HG02571 (cell line): Measurements from ENCODE around the gene GABRB2.
"Not testable (repeated sequence)": the region's sequence is repeated elsewhere in the genome, so short reads cannot be mapped to it uniquely, and the experiment has no call there.

ENCODE experiments used
- ATAC-seq: cut with Tn5 transposase; IDR thresholded peaks from one replicate; pipeline ENCODE4 v1.9.1; 2021; ENCODE audit warnings: mild to moderate bottlenecking, moderate library complexity; ENCODE audit not compliant: unreplicated experiment

GABRB2 gene

GRCh38 chr5:161305601-161306000 lies 240.9 kb downstream of the GABRB2 start:
- ATAC-seq: no peak

DNA sequence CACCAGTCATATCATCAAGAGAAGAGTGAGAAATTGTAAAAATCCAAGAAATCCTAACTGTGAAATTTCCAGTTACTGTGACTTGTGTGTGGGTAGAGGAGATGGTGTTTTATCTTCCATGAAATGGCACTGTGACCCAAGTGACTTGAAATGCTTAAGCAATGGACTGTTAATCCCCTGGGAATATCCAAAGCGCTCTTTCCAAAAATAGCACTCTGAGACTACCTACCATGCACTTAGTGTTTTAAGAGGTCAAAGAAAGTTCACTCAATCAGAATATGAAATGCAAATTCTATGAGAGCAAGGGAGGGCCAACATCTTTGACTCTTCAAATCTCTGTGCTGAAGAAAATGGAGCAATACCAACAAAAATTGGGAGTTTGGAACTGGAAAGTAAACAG lies 244.0 kb downstream of the GABRB2 start:
- ATAC-seq: no peak

GRCh38 chr5:161301586-161301985 lies 244.9 kb downstream of the GABRB2 start:
- ATAC-seq: no peak

- ATAC-seq: peak; percentile 87
Measured at GRCh38 chr5:161299053-161299452, 247.5 kb downstream of the GABRB2 start.

DNA sequence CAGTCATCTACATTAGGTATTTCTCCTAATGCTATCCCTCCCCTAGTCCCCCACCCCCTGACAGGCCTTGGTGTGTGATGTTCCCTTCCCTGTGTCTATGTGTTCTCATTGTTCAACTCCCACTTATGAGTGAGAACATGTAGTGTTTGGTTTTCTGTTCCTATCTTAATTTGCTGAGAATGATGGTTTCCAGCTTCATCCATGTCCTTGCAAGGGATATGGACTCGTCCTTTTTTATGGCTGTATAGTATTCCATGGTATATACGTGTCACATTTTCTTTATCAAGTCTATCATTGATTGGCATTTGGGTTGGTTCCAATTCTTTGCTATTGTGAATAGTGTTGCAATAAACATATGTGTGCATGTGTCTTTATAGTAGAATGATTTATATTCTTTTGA lies 249.1 kb downstream of the GABRB2 start:
- ATAC-seq: not testable (repeated sequence)

- no peak for ATAC-seq
Measured at GRCh38 chr5:161295721-161296250, 250.7 kb downstream of the GABRB2 start.

- no peak for ATAC-seq
Measured at GRCh38 chr5:161288071-161288470, 258.5 kb downstream of the GABRB2 start.

- ATAC-seq: no peak
Measured at GRCh38 chr5:161287436-161287835, 259.1 kb downstream of the GABRB2 start.

GRCh38 chr5:161286066-161286655 lies 260.4 kb downstream of the GABRB2 start:
- ATAC-seq: peak; percentile 85

DNA sequence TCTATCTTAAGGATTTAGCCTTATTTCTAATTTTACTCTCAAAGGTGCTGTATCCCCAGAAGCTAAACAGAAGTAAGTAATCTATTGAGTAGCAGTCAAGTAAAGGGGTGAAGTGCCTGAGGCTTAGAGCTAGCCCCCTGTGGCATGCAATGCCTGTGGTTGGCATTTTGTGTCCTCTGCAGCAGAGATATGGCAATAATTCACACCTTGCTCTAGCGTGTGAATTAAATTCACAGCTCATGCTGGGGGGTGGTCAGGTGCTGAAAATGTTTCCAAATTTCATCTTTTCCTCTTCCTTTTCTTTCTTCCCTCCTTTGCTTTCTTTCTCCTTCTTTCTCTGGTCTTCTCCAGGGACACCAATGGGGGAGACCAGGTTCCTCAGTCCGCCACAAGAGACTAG lies 262.1 kb downstream of the GABRB2 start:
- no peak for ATAC-seq

GRCh38 chr5:161283296-161283695 lies 263.2 kb downstream of the GABRB2 start:
- ATAC-seq: no peak

DNA sequence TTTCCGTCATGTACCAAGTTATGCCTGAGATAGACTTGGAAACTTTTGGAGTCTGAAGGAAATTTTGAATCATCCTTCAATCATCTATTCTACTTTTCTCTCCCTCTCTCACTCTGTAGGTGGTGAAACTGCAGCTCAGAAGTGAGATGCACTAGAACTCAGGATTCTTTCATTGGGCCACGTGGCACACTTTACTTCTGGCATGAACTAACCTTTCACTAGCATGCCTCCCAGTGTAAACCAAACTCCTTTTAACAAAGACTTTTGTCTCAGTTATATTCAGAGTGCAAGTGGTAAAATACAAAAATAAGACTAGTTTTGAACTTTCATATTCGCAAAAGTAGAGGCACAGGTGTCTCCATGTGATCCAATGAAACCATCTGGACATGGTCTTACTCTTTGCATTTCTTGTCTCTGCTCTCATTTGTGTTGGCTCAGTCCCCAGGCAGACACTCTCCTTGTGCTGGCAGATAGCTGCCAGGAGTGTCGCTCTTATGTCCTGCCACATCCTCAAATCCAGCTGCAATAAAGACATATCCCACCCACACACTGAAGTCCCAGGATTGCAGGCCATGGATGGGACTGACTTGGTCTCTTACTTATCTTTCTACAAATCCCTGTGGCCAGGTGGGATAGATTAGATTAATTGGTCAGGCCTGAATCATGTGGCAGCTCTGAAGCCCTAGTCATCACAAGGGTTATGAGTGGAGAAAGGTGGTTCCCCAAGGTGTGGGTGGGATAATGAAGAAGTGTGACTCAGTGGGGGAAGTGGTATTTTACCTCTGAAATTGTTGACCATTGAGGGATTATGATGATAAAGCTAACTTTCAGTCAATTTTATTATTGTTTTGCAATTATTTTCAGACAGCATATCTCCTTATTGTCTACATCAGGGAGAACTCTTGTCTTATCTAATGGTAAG lies 267.5 kb downstream of the GABRB2 start:
- peak; percentile 55 for ATAC-seq

DNA sequence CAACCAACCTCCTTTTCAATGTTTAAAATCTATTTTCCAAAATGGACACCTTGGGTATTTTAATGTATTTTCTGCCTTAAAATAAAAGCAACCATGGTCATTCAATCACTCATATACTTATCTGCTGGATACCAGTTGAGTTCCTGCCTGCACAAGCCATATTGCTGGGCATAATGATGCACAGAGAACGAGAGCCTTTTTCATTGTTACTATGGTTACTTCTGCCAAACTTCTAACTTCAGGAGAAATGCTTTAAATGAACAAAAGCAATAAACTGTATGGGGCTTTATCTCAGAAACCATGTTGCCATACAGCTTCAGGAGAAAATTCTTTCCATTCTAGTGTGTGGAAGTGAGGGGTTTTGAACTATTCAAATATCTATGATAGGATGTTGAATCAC lies 269.5 kb downstream of the GABRB2 start:
- no peak for ATAC-seq

DNA sequence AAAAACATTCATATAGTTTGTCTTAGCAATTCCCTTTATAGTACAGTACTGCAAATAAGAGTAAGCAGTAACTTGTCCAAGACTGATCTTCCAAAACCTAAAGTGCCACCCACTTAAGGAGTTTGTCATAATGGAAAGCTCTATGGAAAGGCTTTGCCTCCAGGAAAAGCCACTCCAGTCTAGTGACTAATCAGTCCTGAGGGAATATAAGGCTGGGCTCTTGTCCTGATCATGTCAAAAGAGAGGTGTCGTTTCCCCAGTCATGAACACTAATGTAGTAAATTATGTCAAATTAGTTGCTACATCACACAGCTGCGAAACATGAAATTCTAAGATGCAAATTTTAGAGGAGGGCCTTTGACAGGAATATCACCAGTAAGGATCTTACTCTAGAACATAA lies 271.6 kb downstream of the GABRB2 start:
- no peak for ATAC-seq

DNA sequence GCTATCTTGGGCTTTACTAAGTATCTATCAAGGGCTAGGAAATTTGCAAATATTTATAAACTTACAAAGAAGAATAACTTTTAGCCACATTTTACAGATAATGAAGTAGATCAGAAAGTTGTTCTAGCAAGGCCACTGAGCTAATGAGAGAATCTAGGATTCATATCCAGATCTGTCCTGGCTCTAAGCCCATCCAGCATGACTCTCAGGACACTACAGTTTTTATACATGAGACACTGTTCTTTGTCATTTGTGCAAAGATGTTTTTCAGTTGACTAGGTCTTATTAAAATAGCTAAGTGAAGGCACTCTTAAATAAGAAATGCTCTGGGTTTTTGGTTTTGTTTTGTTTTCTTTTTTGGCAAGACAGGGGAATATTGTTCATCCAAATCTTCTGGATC lies 273.1 kb downstream of the GABRB2 start:
- no peak for ATAC-seq

DNA sequence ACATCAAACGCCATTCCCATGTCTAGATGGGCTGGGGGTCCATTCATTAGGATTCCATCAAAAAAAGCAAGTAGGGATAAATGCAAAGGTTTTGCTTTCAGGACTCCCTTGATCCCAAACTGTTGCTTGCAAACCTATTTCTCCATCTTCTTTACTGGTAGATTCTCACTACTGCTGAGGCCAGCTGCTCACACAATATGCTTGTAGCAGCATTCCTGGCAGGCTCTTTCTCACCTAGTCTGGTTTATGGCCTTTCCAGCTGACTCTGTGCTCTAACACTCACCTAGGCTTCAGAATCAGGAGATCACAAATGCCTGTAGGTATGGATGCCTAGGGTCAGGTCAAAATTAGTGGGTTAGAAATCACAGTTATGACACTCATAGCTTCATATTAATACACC lies 274.7 kb downstream of the GABRB2 start:
- ATAC-seq: no peak

DNA sequence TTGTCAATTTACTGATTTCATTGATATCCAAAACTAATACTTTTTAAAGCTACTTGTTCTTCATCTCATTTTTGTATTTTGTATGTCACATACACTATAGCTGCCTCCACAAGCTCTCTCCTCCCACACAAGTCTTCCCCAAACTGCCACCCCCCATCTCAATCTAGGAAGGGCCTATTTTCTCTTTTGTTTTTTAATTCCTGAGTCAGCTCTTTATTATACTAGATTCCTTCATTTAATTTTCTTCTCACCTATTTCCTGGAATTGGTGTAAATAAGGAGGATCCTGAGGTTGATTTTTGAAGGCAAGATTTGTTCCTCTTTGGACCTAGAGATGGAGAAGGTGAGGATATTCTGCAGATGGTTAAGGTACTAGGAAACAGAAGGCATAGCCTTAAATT lies 277.4 kb downstream of the GABRB2 start:
- no peak for ATAC-seq

DNA sequence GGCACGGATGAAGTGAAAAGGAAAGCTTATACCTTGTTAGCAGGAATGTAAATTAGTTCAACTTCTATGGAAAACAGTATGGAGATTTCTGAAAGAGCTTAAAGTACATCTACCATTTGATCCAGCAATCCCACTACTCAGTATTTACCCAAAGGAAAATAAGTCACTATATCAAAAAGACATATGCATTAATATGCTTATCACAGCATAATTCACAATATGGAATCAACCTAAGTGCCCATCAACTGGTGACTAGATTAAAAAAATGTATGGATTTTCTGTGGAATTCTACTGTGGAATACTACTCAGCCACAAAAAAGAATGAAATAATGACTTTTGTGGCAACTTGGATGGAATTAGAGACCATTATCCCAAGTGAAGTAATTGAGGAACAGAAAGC lies 279.6 kb downstream of the GABRB2 start:
- ATAC-seq: no peak

GRCh38 chr5:161265006-161265405 lies 281.5 kb downstream of the GABRB2 start:
- ATAC-seq: no peak

- no peak for ATAC-seq
Measured at GRCh38 chr5:161263191-161263590, 283.3 kb downstream of the GABRB2 start.

DNA sequence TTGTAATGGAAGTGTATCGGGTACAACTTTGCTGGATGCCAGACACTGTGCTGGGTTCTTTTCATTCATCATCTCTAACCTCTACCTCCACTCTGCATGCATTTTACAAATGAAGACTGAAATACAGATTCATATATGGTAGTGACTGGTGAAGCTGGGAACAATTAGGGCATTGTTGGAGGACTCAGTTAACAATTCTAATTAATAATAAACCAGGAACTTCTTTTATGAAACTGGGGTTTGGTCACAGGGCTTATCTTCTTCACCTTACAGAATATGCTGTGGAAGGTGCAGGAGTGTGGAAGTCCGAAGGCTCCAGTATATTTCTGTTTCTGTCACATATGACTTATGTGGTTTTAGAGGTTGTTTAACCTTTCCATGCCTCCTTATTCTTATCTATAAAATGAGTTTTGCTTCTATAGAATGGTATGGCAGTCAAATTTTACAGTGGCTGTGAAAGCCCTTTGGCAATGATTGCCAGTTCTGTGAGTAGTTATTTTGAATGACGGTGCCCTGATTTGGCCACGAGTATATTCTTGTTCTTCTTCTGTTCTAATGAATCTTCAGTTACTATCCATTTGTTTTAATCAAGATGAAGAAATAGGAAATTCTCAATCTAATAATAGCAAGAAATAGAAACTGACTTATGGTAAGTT lies 284.7 kb downstream of the GABRB2 start:
- no peak for ATAC-seq

DNA sequence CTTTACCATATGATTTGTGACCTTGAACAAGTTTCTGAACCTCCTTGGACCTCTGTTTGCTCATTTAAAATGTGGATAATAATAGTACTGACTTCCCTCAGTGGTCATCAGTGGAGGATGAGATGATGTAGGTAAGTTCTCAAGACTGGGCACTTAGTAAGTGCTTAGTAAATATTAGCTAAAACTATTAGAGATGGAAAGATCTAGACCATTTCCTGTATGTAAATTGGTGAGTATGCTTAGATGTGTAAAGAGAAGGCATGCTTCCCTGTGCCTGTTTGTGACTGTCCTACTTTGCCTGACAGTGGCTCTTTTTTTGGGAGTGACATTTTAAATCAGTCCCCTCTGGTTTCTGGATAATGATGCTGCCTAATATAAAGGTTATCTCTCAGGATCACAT lies 288.1 kb downstream of the GABRB2 start:
- no peak for ATAC-seq
